Measurements from ENCODE around the gene LY6G5C. TPM values are rescaled to one million over a fixed set of nuclear protein-coding genes. Genes with fewer than 3 reads are reported as not detected.
A peak's percentile ranks its signal among the peaks of the same experiment; 100 is the strongest.

LY6G5C gene
- total and polyA plus RNA-seq, 9 of the 15 experiments (the other 6 are each of a cell fraction or from before 2014, with no cell fraction given) = 0.10 to 0.67 (median 0.46) TPM; not detected in 4

GRCh38 chr6:31664790-31665500 is 15.9 kb downstream of the LY6G5C start, which contains the start of gene GPANK1 (continued):
- TF ChIP-seq ZBTB40 (IDR thresholded peaks at IDR 0.05) = no peak; the same call in 1 of the 2 replicates
- no peak for TF ChIP-seq ZBTB40 (CRISPR knock-in tag; IDR thresholded peaks at IDR 0.05)
- TF ChIP-seq MED1 (CRISPR knock-in tag; IDR thresholded peaks at IDR 0.05; ENCODE audit: borderline replicate concordance) = no peak
- TF ChIP-seq SPI1 (IDR thresholded peaks at IDR 0.05; ENCODE audit: borderline replicate concordance, low read depth, low read length) = peak; percentile 96
- no peak for TF ChIP-seq TEAD2 (tag; IDR thresholded peaks at IDR 0.05)
- no peak for TF ChIP-seq RREB1 (CRISPR knock-in tag; IDR thresholded peaks at IDR 0.05)
- TF ChIP-seq, protein P1, sequence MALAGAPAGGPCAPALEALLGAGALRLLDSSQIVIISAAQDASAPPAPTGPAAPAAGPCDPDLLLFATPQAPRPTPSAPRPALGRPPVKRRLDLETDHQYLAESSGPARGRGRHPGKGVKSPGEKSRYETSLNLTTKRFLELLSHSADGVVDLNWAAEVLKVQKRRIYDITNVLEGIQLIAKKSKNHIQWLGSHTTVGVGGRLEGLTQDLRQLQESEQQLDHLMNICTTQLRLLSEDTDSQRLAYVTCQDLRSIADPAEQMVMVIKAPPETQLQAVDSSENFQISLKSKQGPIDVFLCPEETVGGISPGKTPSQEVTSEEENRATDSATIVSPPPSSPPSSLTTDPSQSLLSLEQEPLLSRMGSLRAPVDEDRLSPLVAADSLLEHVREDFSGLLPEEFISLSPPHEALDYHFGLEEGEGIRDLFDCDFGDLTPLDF (CRISPR knock-in tag; IDR thresholded peaks at IDR 0.05) = peak; percentile 100
- no peak for TF ChIP-seq HNRNPK (IDR thresholded peaks at IDR 0.05; ENCODE audit: low read depth, low read length, poor library complexity, severe bottlenecking)
- no peak for TF ChIP-seq PURB (CRISPR knock-in tag; IDR thresholded peaks at IDR 0.05; ENCODE audit: low read depth)
- TF ChIP-seq ZNF217 (CRISPR knock-in tag; IDR thresholded peaks at IDR 0.05) = no peak
- no peak; the same call in 1 of the 2 replicates for TF ChIP-seq TARDBP (IDR thresholded peaks at IDR 0.05)
